ENCODE measurements around the gene RGS19. TPM values are rescaled to one million over a fixed set of nuclear protein-coding genes. Genes with fewer than 3 reads are reported as not detected.

RGS19 gene
- total RNA-seq, 1 experiment from 2014 or later: 43.2 TPM

GRCh38 chr20:64039293-64040160 lies 39.8 kb downstream of the RGS19 start:
- H3K36me3 ChIP-seq (ENCODE audit: low read depth, low read length): no peaks in the 10 kb centered on the region
- H3F3A ChIP-seq (ENCODE audit: low read length, unreplicated experiment): peaks cover 5% of the 10 kb centered on the region
- peak overlapping the region; percentile 37; the same call in 1 of the 2 replicates for H3K9ac ChIP-seq (ENCODE audit: low read length)
- no peaks in the 10 kb centered on the region for H3K27me3 ChIP-seq (ENCODE audit: low read length)
- TF ChIP-seq EZH2phosphoT487 (IDR thresholded peaks at IDR 0.05; ENCODE audit: borderline replicate concordance, low read length): no peak
- H3K9me3 ChIP-seq (ENCODE audit: low read length): no peaks in the 10 kb centered on the region
- peaks cover 12% of the 10 kb centered on the region for H3K4me1 ChIP-seq (ENCODE audit: insufficient read depth, low read length)
- H3K27ac ChIP-seq (ENCODE audit: low read length): no peak overlapping the region
- ChIA-PET CTCF (interaction anchor here (0.6 to 2.1 kb wide), 5 partner anchors 15 to 341 kb away, joined by 3 to 8 read pairs (median 3); partner anchors contain the start of gene TCEA2), POLR2A (ENCODE audit: unreplicated experiment) (interaction anchor here (0.6 kb wide), 2 partner anchors 43 to 297 kb away, joined by 3 read pairs; no protein-coding TSS in a partner anchor)
- peak overlapping the region; percentile 85 for H2AFZ ChIP-seq (ENCODE audit: low read length)
- ATAC-seq (peak; percentile 21), DNase-seq (no peak)
- TSS peak; percentile 31 for BruUV-seq (replicated peaks)
- H4K20me1 ChIP-seq (ENCODE audit: low read length): no peaks in the 10 kb centered on the region
- H3K4me2 ChIP-seq (ENCODE audit: low read length): peak overlapping the region; percentile 88
- intact Hi-C loops (cut with micrococcal nuclease): loop anchor here (1.0 to 2.0 kb wide), 2 partner anchors 23 to 81 kb away; partner anchors contain the start of gene TCEA2
- H3K9me2 ChIP-seq (replicated peaks; ENCODE audit: low read length): no peaks in the 10 kb centered on the region
- H3K4me3 ChIP-seq (ENCODE audit: low read length): peak overlapping the region; percentile 71
- no peaks in the 10 kb centered on the region for H3K79me2 ChIP-seq (ENCODE audit: low read length)

- intact Hi-C loops (cut with micrococcal nuclease): loop anchor here (1.0 to 2.0 kb wide), 2 partner anchors 24 to 82 kb away; partner anchors contain the start of gene TCEA2
- Histone ChIP-seq H3K79me2 (ENCODE audit: low read length) (no peaks in the 10 kb centered on the region), H4K20me1 (ENCODE audit: low read length) (no peaks in the 10 kb centered on the region), H3K9me3 (ENCODE audit: low read length) (no peaks in the 10 kb centered on the region), H3K9me2 (replicated peaks; ENCODE audit: low read length) (no peaks in the 10 kb centered on the region), H3K4me1 (ENCODE audit: insufficient read depth, low read length) (peaks cover 8% of the 10 kb centered on the region), H3K4me3 (ENCODE audit: low read length) (peak overlapping the region; percentile 71), H3K4me2 (ENCODE audit: low read length) (peak overlapping the region; percentile 88), H3F3A (ENCODE audit: low read length, unreplicated experiment) (peaks cover 1% of the 10 kb centered on the region), H3K27ac (ENCODE audit: low read length) (no peak overlapping the region), H2AFZ (ENCODE audit: low read length) (peak overlapping the region; percentile 85), H3K36me3 (ENCODE audit: low read depth, low read length) (no peaks in the 10 kb centered on the region), H3K27me3 (ENCODE audit: low read length) (no peaks in the 10 kb centered on the region), H3K9ac (ENCODE audit: low read length) (peak overlapping the region; percentile 37; the same call in 1 of the 2 replicates)
- no TSS peak for BruUV-seq (replicated peaks)
- DNase-seq (peak; percentile 78), ATAC-seq (peak; percentile 80)
- TF ChIP-seq EZH2 (IDR thresholded peaks at IDR 0.05; ENCODE audit: low read length, unreplicated experiment) (no peak), CTCF (conservative IDR thresholded peaks at IDR 0.05; ENCODE audit: low read depth, low read length) (peak; percentile 71)
- ChIA-PET POLR2A (ENCODE audit: unreplicated experiment) (interaction anchor here (0.6 kb wide), 3 partner anchors 24 to 296 kb away, joined by 3 read pairs; partner anchors contain the start of gene TCEA2), CTCF (interaction anchor here (0.6 to 2.1 kb wide), 8 partner anchors 16 to 340 kb away, joined by 3 to 8 read pairs (median 4); partner anchors contain the start of genes PRPF6 and TCEA2)
Measured at GRCh38 chr20:64038565-64039292, 40.6 kb downstream of the RGS19 start.

GRCh38 chr20:64038224-64038564 lies 41.1 kb downstream of the RGS19 start:
- intact Hi-C loops (cut with micrococcal nuclease): loop anchor here (2.0 kb wide), 1 partner anchor 25 kb away; the partner anchor contains the start of gene TCEA2
- peak overlapping the region; percentile 71 for H3K4me3 ChIP-seq (ENCODE audit: low read length)
- H3K9me3 ChIP-seq (ENCODE audit: low read length): no peaks in the 10 kb centered on the region
- TF ChIP-seq EZH2phosphoT487 (IDR thresholded peaks at IDR 0.05; ENCODE audit: borderline replicate concordance, low read length) (no peak), EZH2 (IDR thresholded peaks at IDR 0.05; ENCODE audit: low read length, unreplicated experiment) (no peak), CTCF (conservative IDR thresholded peaks at IDR 0.05; ENCODE audit: low read depth, low read length) (no peak)
- ChIA-PET POLR2A (ENCODE audit: unreplicated experiment) (interaction anchor here (0.6 kb wide), 1 partner anchor 25 kb away, joined by 3 read pairs; the partner anchor contains the start of gene TCEA2), CTCF (interaction anchor here (0.6 to 2.1 kb wide), 4 partner anchors 25 to 58 kb away, joined by 3 to 8 read pairs (median 5); partner anchors contain the start of genes PRPF6 and TCEA2)
- H3F3A ChIP-seq (ENCODE audit: low read length, unreplicated experiment): no peaks in the 10 kb centered on the region
- DNase-seq (no peak), ATAC-seq (peak; percentile 21)
- no TSS peak for BruUV-seq (replicated peaks)
- H3K27ac ChIP-seq (ENCODE audit: low read length): no peak overlapping the region
- H3K4me2 ChIP-seq (ENCODE audit: low read length): peak overlapping the region; percentile 88
- H3K36me3 ChIP-seq (ENCODE audit: low read depth, low read length): no peaks in the 10 kb centered on the region
- no peak overlapping the region for H3K9ac ChIP-seq (ENCODE audit: low read length)
- H3K9me2 ChIP-seq (replicated peaks; ENCODE audit: low read length): no peaks in the 10 kb centered on the region
- no peaks in the 10 kb centered on the region for H3K79me2 ChIP-seq (ENCODE audit: low read length)
- no peaks in the 10 kb centered on the region for H4K20me1 ChIP-seq (ENCODE audit: low read length)
- H3K4me1 ChIP-seq (ENCODE audit: insufficient read depth, low read length): peaks cover 8% of the 10 kb centered on the region
- H2AFZ ChIP-seq (ENCODE audit: low read length): peak overlapping the region; percentile 85
- no peaks in the 10 kb centered on the region for H3K27me3 ChIP-seq (ENCODE audit: low read length)

All from PC-3 (cell line).